GM23248 (cell line): Measurements from ENCODE around the gene VPREB3.

Experiments used
- EZH2 ChIP-seq: fragments of 200-600 bp; sonication (generic); IDR thresholded peaks from 2 replicates; pipeline ENCODE4 v1.6.1; 2018; ENCODE audit warnings: antibody characterized with exemption, mild to moderate bottlenecking; ENCODE audit not compliant: insufficient read depth, poor library complexity, severe bottlenecking
- EZH2phosphoT487 ChIP-seq: fragments of 200-600 bp; sonication (generic); IDR thresholded peaks from 2 replicates; pipeline ENCODE4 v1.6.1; 2018; ENCODE audit warnings: antibody characterized with exemption, moderate library complexity, mild to moderate bottlenecking, low read depth; ENCODE audit not compliant: insufficient read depth

DNA sequence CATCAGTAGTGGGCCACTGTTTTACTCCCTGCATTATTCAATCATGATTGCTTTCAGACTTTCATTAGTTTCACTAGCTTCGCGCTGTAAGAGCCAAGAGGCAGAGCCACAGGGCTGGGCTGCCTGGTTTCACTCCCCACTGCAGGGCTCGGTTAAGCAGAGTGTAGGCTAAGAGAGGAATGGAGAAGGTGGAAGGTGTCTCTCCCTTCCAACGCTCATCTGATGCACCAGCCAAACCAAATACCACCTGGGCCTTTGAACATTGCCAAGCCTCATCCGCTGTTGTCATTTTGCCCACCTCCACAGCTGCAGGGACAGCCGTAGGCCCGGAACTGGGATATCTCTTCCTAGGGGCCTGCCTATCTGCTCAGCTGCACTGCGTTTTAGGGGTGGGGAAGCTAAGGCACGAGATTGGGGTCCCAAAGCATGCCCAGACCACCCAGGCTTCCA is 32.1 kb upstream of the VPREB3 start:
- TF ChIP-seq EZH2 (no peak), EZH2phosphoT487 (no peak)
